ENCODE results near the gene ADH1A.
"Not testable (repeated sequence)": the region's sequence is repeated elsewhere in the genome, so short reads cannot be mapped to it uniquely, and the experiment has no call there.

Gene ADH1A

GRCh38 chr4:99276417-99276816 lies 14.4 kb downstream of the ADH1A start:
- DNase-seq = no peak

- no peak for DNase-seq
Measured at GRCh38 chr4:99275885-99276284, 14.9 kb downstream of the ADH1A start.

- DNase-seq = no peak
Measured at GRCh38 chr4:99275050-99275449, 15.7 kb downstream of the ADH1A start.

GRCh38 chr4:99273704-99274103 lies 17.1 kb downstream of the ADH1A start:
- DNase-seq = no peak

GRCh38 chr4:99264927-99265326 lies 25.9 kb downstream of the ADH1A start:
- no peak for DNase-seq

- no peak for DNase-seq
Measured at GRCh38 chr4:99252746-99253145, 38.0 kb downstream of the ADH1A start.

GRCh38 chr4:99248714-99249113 lies 42.1 kb downstream of the ADH1A start:
- DNase-seq = no peak

- no peak for DNase-seq
Measured at GRCh38 chr4:99235955-99236354, 54.8 kb downstream of the ADH1A start.

GRCh38 chr4:99234331-99235010 lies 56.3 kb downstream of the ADH1A start:
- no peak for DNase-seq

- DNase-seq = not testable (repeated sequence)
Measured at GRCh38 chr4:99233397-99233796, 57.4 kb downstream of the ADH1A start.

GRCh38 chr4:99228706-99229105 lies 62.1 kb downstream of the ADH1A start:
- DNase-seq = not testable (repeated sequence)

- DNase-seq = not testable (repeated sequence)
Measured at GRCh38 chr4:99227646-99228045, 63.1 kb downstream of the ADH1A start.

Measured in C1 segment of cervical spinal cord (tissue), 14 donors.